HepG2 (cell line): ENCODE data around the gene PHACTR1. TPM values are rescaled to one million over a fixed set of nuclear protein-coding genes. Genes with fewer than 3 reads are reported as not detected.

Experiments used
- ATAC-seq: fragments of 200-7000 bp; cut with Tn5 transposase; 3 replicates; pipeline ENCODE4 v1.9.1; 2020; ENCODE audit warnings: mild to moderate bottlenecking, moderate library complexity
- BruUV-seq: library from RNA; stranded (reverse); fragments of 400-500 nt; replicated peaks from 2 replicates; lab custom pipeline; 2021; lab: Mats Ljungman, UMichigan
- CTCF ChIA-PET: fragments of 300-600 bp; formaldehyde crosslinking; extraction: SDS; loops from one replicate; lab custom pipeline; 2021; ENCODE audit warnings: low total read pairs, inconsistent platforms, low intra/inter-chr PET ratio; lab: Yijun Ruan, JAX
- POLR2A ChIA-PET: fragments of 350-600 bp; sonication (Branson Sonifier 250); formaldehyde crosslinking; loops from one replicate; lab custom pipeline; 2020; ENCODE audit warnings: antibody characterized with exemption, inconsistent platforms; lab: Yijun Ruan, JAX
- DNase-seq: peaks from one replicate; pipeline ENCODE4 v3.0.0-alpha.2; 2015; ENCODE audit warnings: low spot score
- FAIRE-seq: peaks from 3 replicates; lab custom pipeline; 2011; peaks lifted over from hg19 to GRCh38; lab: Jason Lieb, UNC
- H2AFZ ChIP-seq: one replicate; pipeline ENCODE4 v1.6.1; 2011; ENCODE audit warnings: low read length, inconsistent platforms
- H3K27ac ChIP-seq: fragments of 300-600 bp; 3 replicates; pipeline ENCODE4 v1.8.0; 2011; ENCODE audit warnings: mixed run types, mild to moderate bottlenecking, mixed read lengths, low read length, inconsistent platforms; ENCODE audit not compliant: insufficient read depth; ENCODE audit errors: extremely low read length
- H3K27me3 ChIP-seq, 2 experiments: fragments of 200-600 bp in 1 of 2; 2 replicates in 1 of 2; 3 replicates in 1 of 2; pipeline versions ENCODE4 v1.6.0 to v1.8.0; 2011; ENCODE audit warnings: low read length in 2 of 2, mild to moderate bottlenecking in 2 of 2, moderate library complexity in 2 of 2, inconsistent platforms in 1 of 2; ENCODE audit not compliant: insufficient read depth in 2 of 2, control insufficient read depth in 1 of 2
- H3K36me3 ChIP-seq, 2 experiments: fragments of 200-600 bp in 1 of 2; replicated peaks in 1 of 2; 2 replicates in 1 of 2; 3 replicates in 1 of 2; pipeline versions ENCODE4 v1.5.1 to v1.8.0; 2011; ENCODE audit warnings: low read length in 2 of 2, inconsistent platforms in 1 of 2; ENCODE audit not compliant: insufficient read depth in 2 of 2, control insufficient read depth in 1 of 2
- H3K4me1 ChIP-seq: 2 replicates; pipeline ENCODE4 v1.5.1; 2012; ENCODE audit warnings: low read length, inconsistent platforms; ENCODE audit not compliant: insufficient read depth
- H3K4me2 ChIP-seq: 2 replicates; pipeline ENCODE4 v1.6.0; 2011; ENCODE audit warnings: low read depth, low read length, inconsistent platforms
- H3K4me3 ChIP-seq, 3 experiments: fragments of 200-600 bp in 1 of 3; sonication (generic), shearing (Covaris generic) in 1 of 3; replicated peaks in 1 of 3; 2 replicates each; pipeline ENCODE4 v1.5.1; 2011 to 2016; ENCODE audit warnings: low read length in 3 of 3, inconsistent platforms in 2 of 3, low read depth in 2 of 3, mild to moderate bottlenecking in 2 of 3, control low read depth in 1 of 3, mixed read lengths in 1 of 3; ENCODE audit not compliant: insufficient read depth in 1 of 3
- H3K79me2 ChIP-seq: one replicate; pipeline ENCODE4 v1.6.1; 2011; ENCODE audit warnings: low read length, inconsistent platforms; ENCODE audit not compliant: insufficient read depth
- H3K9ac ChIP-seq: 2 replicates; pipeline ENCODE4 v1.6.0; 2011; ENCODE audit warnings: mild to moderate bottlenecking, low read depth, low read length, inconsistent platforms; ENCODE audit not compliant: insufficient read depth
- H3K9me3 ChIP-seq: 2 replicates; pipeline ENCODE4 v1.5.1; 2012; ENCODE audit warnings: mild to moderate bottlenecking, low read length
- H4K20me1 ChIP-seq: 2 replicates; pipeline ENCODE4 v1.6.0; 2011; ENCODE audit warnings: inconsistent platforms, mild to moderate bottlenecking, low read length, moderate library complexity; ENCODE audit not compliant: insufficient read depth
- ATF7 ChIP-seq, 2 experiments: fragments of 450-650 bp in 1 of 2; sonication (generic) in 1 of 2; formaldehyde crosslinking in 1 of 2; IDR thresholded peaks; 2 replicates each; pipeline versions ENCODE4 v1.4.0 to v1.6.1; 2016 to 2020; ENCODE audit warnings: antibody characterized with exemption in 1 of 2, mild to moderate bottlenecking in 1 of 2, missing genetic modification reagents in 1 of 2
- REPIN1 ChIP-seq: sonication (generic); formaldehyde crosslinking; IDR thresholded peaks from 2 replicates; pipeline ENCODE4 v1.8.0; 2022; ENCODE audit warnings: missing genetic modification reagents, low read depth, mild to moderate bottlenecking, borderline replicate concordance
- THAP7 ChIP-seq: sonication (generic); formaldehyde crosslinking; IDR thresholded peaks from 2 replicates; pipeline ENCODE4 v1.8.1; 2023; ENCODE audit warnings: mild to moderate bottlenecking, missing genetic modification reagents
- ZNF562 ChIP-seq: sonication (generic); formaldehyde crosslinking; IDR thresholded peaks from 2 replicates; pipeline ENCODE4 v1.8.0; 2022; ENCODE audit warnings: missing genetic modification reagents, borderline replicate concordance
- ZNF572 ChIP-seq: sonication (generic); formaldehyde crosslinking; IDR thresholded peaks from 2 replicates; pipeline ENCODE4 v1.5.1; 2020; ENCODE audit warnings: mild to moderate bottlenecking, missing genetic modification reagents
- WGBS: methylation state at CpG from one replicate; pipeline ENCODE4 v1.1.6; 2017; ENCODE audit warnings: low lambda C conversion rate; 5-methylcytosine and 5-hydroxymethylcytosine counted together
- in situ Hi-C: cut with HindIII; loops from 2 replicates; pipeline ENCODE4 v1.10.0; 2017; ENCODE audit warnings: low pct_unique_long_range_greater_than_20kb; ENCODE audit not compliant: extremely low pct_ligation_motif_present
- intact Hi-C: fragments of 100-400 bp; cut with micrococcal nuclease; formaldehyde crosslinking; loops from one replicate; pipeline ENCODE4 v1.10.0; 2022; ENCODE audit not compliant: unreplicated experiment
- polyA plus RNA-seq, 8 experiments: library from polyadenylated mRNA; depleted of rRNA in 3 of 8; stranded (reverse) in 7 of 8; unstranded in 1 of 8; fragments of >200 nt; fragmentation: Illumina TruSeq in 4 of 8; extraction: Trizol in 4 of 8; gene quantifications; 2 replicates each; pipeline versions ENCODE4 v1.2.1 to v1.2.3, GENCODE V29; 2011 to 2016; ENCODE audit warnings: low read depth in 4 of 8, missing spikeins in 1 of 8, mixed read lengths in 1 of 8; ENCODE audit not compliant: insufficient read depth in 1 of 8
- total RNA-seq, 5 experiments: library from RNA; depleted of rRNA; stranded (reverse); fragments of >200 nt; fragmentation: Illumina TruSeq; extraction: Trizol; gene quantifications; 2 replicates each; pipeline ENCODE4 v1.2.3, GENCODE V29; 2016; ENCODE audit warnings: low read depth in 1 of 5
- TF ChIP-seq, protein P1 (sequence below): sonication (generic); formaldehyde crosslinking; IDR thresholded peaks from 2 replicates; pipeline ENCODE4 v1.8.0; 2022; ENCODE audit warnings: mild to moderate bottlenecking, missing genetic modification reagents; ENCODE audit not compliant: insufficient replicate concordance
- TF ChIP-seq, protein P2 (sequence below): sonication (generic); formaldehyde crosslinking; IDR thresholded peaks from 2 replicates; pipeline ENCODE4 v1.4.0; 2020; ENCODE audit warnings: mild to moderate bottlenecking, missing genetic modification reagents

The PHACTR1 gene
- total and polyA plus RNA-seq, 2 of the 13 experiments (the other 11 are each of a cell fraction or from before 2014, with no cell fraction given), result 0.09 TPM; not detected in 1

DNA sequence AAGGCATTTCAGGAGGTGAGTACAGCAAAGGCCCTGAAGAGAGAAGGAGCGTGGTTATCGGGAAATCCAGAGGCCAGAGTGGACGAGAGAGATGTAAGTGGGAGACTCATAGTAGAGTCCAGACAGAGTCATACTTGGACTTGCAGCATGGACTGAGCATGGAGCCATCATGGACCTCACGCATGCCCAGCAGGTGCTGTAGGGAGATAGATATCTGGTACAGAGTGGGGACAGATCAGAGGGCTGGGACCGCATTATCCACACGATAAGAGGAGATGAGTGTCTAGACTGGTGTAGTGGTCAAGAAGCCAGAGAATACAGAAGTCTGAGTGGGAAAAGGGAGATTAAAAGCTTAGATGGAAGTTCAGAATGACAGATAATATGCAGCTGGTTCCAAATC is 484.8 kb downstream of the PHACTR1 start:
- CTCF ChIA-PET, result no interaction called here
- H3K4me1 ChIP-seq, result peaks cover 15% of the 10 kb centered on the region
- POLR2A ChIA-PET, result interaction anchor here (1.0 kb wide), 1 partner anchor 101 kb away, joined by 3 read pairs; no protein-coding TSS in a partner anchor
- no peak overlapping the region for H3K9ac ChIP-seq
- no peak overlapping the region for H3K4me2 ChIP-seq
- no peak overlapping the region for H2AFZ ChIP-seq
- TF ChIP-seq, protein P1, sequence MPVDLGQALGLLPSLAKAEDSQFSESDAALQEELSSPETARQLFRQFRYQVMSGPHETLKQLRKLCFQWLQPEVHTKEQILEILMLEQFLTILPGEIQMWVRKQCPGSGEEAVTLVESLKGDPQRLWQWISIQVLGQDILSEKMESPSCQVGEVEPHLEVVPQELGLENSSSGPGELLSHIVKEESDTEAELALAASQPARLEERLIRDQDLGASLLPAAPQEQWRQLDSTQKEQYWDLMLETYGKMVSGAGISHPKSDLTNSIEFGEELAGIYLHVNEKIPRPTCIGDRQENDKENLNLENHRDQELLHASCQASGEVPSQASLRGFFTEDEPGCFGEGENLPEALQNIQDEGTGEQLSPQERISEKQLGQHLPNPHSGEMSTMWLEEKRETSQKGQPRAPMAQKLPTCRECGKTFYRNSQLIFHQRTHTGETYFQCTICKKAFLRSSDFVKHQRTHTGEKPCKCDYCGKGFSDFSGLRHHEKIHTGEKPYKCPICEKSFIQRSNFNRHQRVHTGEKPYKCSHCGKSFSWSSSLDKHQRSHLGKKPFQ (CRISPR knock-in tag), result no peak
- TF ChIP-seq ZNF572 (CRISPR knock-in tag) (no peak), ATF7 (IDR thresholded peaks at IDR 0.05) (no peak), ATF7 (CRISPR knock-in tag; IDR thresholded peaks at IDR 0.05) (no peak), REPIN1 (CRISPR knock-in tag) (no peak), THAP7 (CRISPR knock-in tag) (no peak), ZNF562 (CRISPR knock-in tag) (no peak)
- TF ChIP-seq, protein P2, sequence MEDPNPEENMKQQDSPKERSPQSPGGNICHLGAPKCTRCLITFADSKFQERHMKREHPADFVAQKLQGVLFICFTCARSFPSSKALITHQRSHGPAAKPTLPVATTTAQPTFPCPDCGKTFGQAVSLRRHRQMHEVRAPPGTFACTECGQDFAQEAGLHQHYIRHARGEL, result no peak
- H3K9me3 ChIP-seq, result no peaks in the 10 kb centered on the region
- no peaks in the 10 kb centered on the region for H3K36me3 ChIP-seq
- peaks cover 1 to 24% of the 10 kb centered on the region in 2 experiments; a peak in 2 of 5 replicates for H3K27me3 ChIP-seq
- H3K27ac ChIP-seq, result no peak overlapping the region
- intact Hi-C loops, result no loop called here
- no peak for DNase-seq
- no peaks in the 10 kb centered on the region for H3K79me2 ChIP-seq
- no peak overlapping the region for H3K4me3 ChIP-seq
- BruUV-seq, result no TSS peak
- no peak for FAIRE-seq
- no peaks in the 10 kb centered on the region for H4K20me1 ChIP-seq
- in situ Hi-C loops, result no loop called here
- WGBS, result 58% methylated on average over 6 of the region's 6 CpGs
- ATAC-seq, result no peak
